Measurements from ENCODE around the gene SLC39A12. TPM values are rescaled to one million over a fixed set of nuclear protein-coding genes. Genes with fewer than 3 reads are reported as not detected.
"Not testable (repeated sequence)": the region's sequence is repeated elsewhere in the genome, so short reads cannot be mapped to it uniquely, and the experiment has no call there.

Gene SLC39A12
- total RNA-seq, 1 experiment from 2014 or later = not detected

- no peak for TF ChIP-seq FOXP4 (CRISPR knock-in tag; IDR thresholded peaks at IDR 0.05)
- TF ChIP-seq E2F4 (CRISPR knock-in tag; IDR thresholded peaks at IDR 0.05; ENCODE audit: borderline replicate concordance, low read depth) = no peak
- no peak for TF ChIP-seq PRDM15 (CRISPR knock-in tag; IDR thresholded peaks at IDR 0.05)
- TF ChIP-seq PREB (CRISPR knock-in tag; IDR thresholded peaks at IDR 0.05; ENCODE audit: borderline replicate concordance) = no peak
- no peak for TF ChIP-seq STAT6 (CRISPR knock-in tag; conservative IDR thresholded peaks at IDR 0.05; ENCODE audit: low read depth)
Observed at GRCh38 chr10:17950726-17951125, 992 bp upstream of the SLC39A12 start (continued).

- CTCF ChIA-PET = not testable (repeated sequence)
Observed at GRCh38 chr10:17954372-17954771, 2.7 kb downstream of the SLC39A12 start.

GRCh38 chr10:17954861-17955260 is 3.1 kb downstream of the SLC39A12 start:
- ATAC-seq = no peak
- H3K27me3 Mint-ChIP-seq (ENCODE audit: low read depth) = no peaks in the 10 kb centered on the region
- ChIA-PET CTCF (no interaction called here), POLR2A (no interaction called here)
- DNase-seq (ENCODE audit: low spot score) = no peak
- 0 out of 2 replicates have a peak, but pooled peaks cover 4% of the 10 kb centered on the region for H3K4me1 Mint-ChIP-seq
- no peak overlapping the region for H3K27ac Mint-ChIP-seq
- H3K36me3 Mint-ChIP-seq = peaks cover 5% of the 10 kb centered on the region
- peaks cover 23% of the 10 kb centered on the region for H3K9me3 Mint-ChIP-seq
- H3K4me3 Mint-ChIP-seq = no peak overlapping the region
- TF ChIP-seq ZNF281 (CRISPR knock-in tag; IDR thresholded peaks at IDR 0.05) (no peak), TCF7 (CRISPR knock-in tag; IDR thresholded peaks at IDR 0.05; ENCODE audit: low read depth) (no peak), ATF1 (CRISPR knock-in tag; IDR thresholded peaks at IDR 0.05) (no peak), SMAD4 (CRISPR knock-in tag; IDR thresholded peaks at IDR 0.05) (no peak), ZMAT4 (CRISPR knock-in tag; IDR thresholded peaks at IDR 0.05) (no peak), E2F4 (CRISPR knock-in tag; IDR thresholded peaks at IDR 0.05; ENCODE audit: borderline replicate concordance, low read depth) (no peak), USF1 (CRISPR knock-in tag; IDR thresholded peaks at IDR 0.05) (no peak), PRRX2 (CRISPR knock-in tag; IDR thresholded peaks at IDR 0.05) (no peak), E2F1 (CRISPR knock-in tag; IDR thresholded peaks at IDR 0.05) (no peak), GTF2I (CRISPR knock-in tag; conservative IDR thresholded peaks at IDR 0.05) (no peak)

More at GRCh38 chr10:17954372-17954771, 2.7 kb downstream of the SLC39A12 start:
- ATAC-seq; H3K4me1 Mint-ChIP-seq; H3K4me3 Mint-ChIP-seq; H3K36me3 Mint-ChIP-seq; DNase-seq (ENCODE audit: low spot score); H3K27me3 Mint-ChIP-seq (ENCODE audit: low read depth); H3K27ac Mint-ChIP-seq; POLR2A ChIA-PET: not testable (repeated sequence)
- peaks cover 19% of the 10 kb centered on the region for H3K9me3 Mint-ChIP-seq
